OCI-LY3 (cell line): Measurements from ENCODE around the gene RAP1GDS1.
"Not testable (repeated sequence)": the region's sequence is repeated elsewhere in the genome, so short reads cannot be mapped to it uniquely, and the experiment has no call there.

Experiments used
- H2AFZ ChIP-seq: fragments of 200-600, 300-600 bp; shearing (Covaris generic); 2 replicates; pipeline ENCODE4 v1.6.0; 2014; ENCODE audit warnings: antibody characterized with exemption, low read depth, low read length
- H3K27ac ChIP-seq: fragments of 200-600, 300-600 bp; sonication (generic); 2 replicates; pipeline ENCODE4 v1.5.1; 2014; ENCODE audit warnings: mild to moderate bottlenecking, low read length, moderate library complexity, mixed read lengths
- H3K27me3 ChIP-seq: fragments of 200-600, 300-600 bp; sonication (generic); 2 replicates; pipeline ENCODE4 v1.6.1; 2014; ENCODE audit warnings: low read depth, low read length, mixed read lengths
- H3K36me3 ChIP-seq: fragments of 200-600, 300-600 bp; sonication (generic); replicated peaks from 2 replicates; pipeline ENCODE3; 2014; ENCODE audit warnings: low read depth, low read length, mixed read lengths
- H3K4me1 ChIP-seq: fragments of 300-600, 200-600 bp; sonication (generic); 2 replicates; pipeline ENCODE4 v1.6.1; 2014; ENCODE audit warnings: low read length, mixed read lengths
- H3K4me2 ChIP-seq: fragments of 200-600, 300-600 bp; sonication (generic); 2 replicates; pipeline ENCODE4 v1.6.1; 2014; ENCODE audit warnings: low read length, mixed read lengths
- H3K4me3 ChIP-seq: fragments of 300-600, 200-600 bp; sonication (generic); 2 replicates; pipeline ENCODE4 v1.5.1; 2014; ENCODE audit warnings: antibody characterized with exemption, mild to moderate bottlenecking, low read length, moderate library complexity
- H3K79me2 ChIP-seq: fragments of 300-600, 200-600 bp; shearing (Covaris generic); 2 replicates; pipeline ENCODE4 v1.6.1; 2014; ENCODE audit warnings: mild to moderate bottlenecking, low read length, mixed read lengths
- H3K9ac ChIP-seq: fragments of 300-600, 200-600 bp; shearing (Covaris generic); 2 replicates; pipeline ENCODE4 v1.6.0; 2014; ENCODE audit warnings: mild to moderate bottlenecking, low read length, moderate library complexity
- H3K9me3 ChIP-seq: fragments of 200-600, 300-600 bp; shearing (Covaris generic); 2 replicates; pipeline ENCODE4 v1.6.1; 2014; ENCODE audit warnings: low read length, mixed read lengths; ENCODE audit not compliant: insufficient read depth
- H4K20me1 ChIP-seq: fragments of 200-600, 300-600 bp; sonication (generic); 2 replicates; pipeline ENCODE4 v1.6.1; 2016; ENCODE audit warnings: low read length, mixed read lengths; ENCODE audit not compliant: insufficient read depth
- EZH2phosphoT487 ChIP-seq: fragments of 200-600 bp; shearing (Covaris generic); IDR thresholded peaks from 2 replicates; pipeline ENCODE4 v1.6.1; 2018; ENCODE audit warnings: antibody characterized with exemption, mixed run types, low read depth
- TF ChIP-seq, protein P1 (sequence below): fragments of 200-600, 300-600 bp; sonication (generic); IDR thresholded peaks from 2 replicates; pipeline ENCODE4 v1.5.1; 2014; ENCODE audit warnings: antibody characterized with exemption, low read length, low read depth

RAP1GDS1 gene

DNA sequence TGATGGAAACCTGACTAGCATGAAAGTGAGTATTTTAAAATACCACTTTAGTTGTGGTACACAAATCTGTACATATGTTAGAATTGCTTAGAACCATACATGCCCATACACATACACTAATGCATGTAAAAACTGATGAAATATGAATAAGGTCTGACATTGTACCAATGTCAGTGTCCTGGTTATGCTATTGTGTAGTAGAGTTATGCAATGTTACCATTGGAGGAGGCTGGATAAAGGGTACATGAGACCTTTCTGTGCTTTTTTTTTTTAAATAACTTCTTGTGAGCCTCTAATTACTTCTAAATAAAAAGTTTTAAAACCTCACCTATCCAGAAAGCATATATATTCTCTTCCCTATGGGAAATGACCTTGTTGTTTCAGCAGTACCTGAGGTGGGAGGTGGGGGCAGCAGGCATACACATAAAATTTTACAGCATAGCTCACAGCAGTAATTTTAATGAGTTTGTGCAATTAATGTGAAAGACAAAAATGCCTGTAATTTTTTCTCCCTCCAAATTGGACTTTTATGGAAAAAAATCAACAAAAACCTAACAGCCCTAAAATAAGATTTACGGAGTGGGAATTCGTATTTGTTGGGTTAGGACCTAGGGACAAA is 97.6 kb downstream of the RAP1GDS1 start:
- Histone ChIP-seq H3K4me3 (no peak overlapping the region), H4K20me1 (no peaks in the 10 kb centered on the region), H3K4me2 (no peak overlapping the region), H3K9me3 (no peaks in the 10 kb centered on the region), H2AFZ (no peak overlapping the region), H3K79me2 (no peaks in the 10 kb centered on the region), H3K9ac (no peak overlapping the region), H3K4me1 (no peaks in the 10 kb centered on the region), H3K27ac (no peak overlapping the region), H3K27me3 (no peaks in the 10 kb centered on the region), H3K36me3 (peaks cover 16% of the 10 kb centered on the region)
- no peak for TF ChIP-seq EZH2phosphoT487
- TF ChIP-seq, protein P1, sequence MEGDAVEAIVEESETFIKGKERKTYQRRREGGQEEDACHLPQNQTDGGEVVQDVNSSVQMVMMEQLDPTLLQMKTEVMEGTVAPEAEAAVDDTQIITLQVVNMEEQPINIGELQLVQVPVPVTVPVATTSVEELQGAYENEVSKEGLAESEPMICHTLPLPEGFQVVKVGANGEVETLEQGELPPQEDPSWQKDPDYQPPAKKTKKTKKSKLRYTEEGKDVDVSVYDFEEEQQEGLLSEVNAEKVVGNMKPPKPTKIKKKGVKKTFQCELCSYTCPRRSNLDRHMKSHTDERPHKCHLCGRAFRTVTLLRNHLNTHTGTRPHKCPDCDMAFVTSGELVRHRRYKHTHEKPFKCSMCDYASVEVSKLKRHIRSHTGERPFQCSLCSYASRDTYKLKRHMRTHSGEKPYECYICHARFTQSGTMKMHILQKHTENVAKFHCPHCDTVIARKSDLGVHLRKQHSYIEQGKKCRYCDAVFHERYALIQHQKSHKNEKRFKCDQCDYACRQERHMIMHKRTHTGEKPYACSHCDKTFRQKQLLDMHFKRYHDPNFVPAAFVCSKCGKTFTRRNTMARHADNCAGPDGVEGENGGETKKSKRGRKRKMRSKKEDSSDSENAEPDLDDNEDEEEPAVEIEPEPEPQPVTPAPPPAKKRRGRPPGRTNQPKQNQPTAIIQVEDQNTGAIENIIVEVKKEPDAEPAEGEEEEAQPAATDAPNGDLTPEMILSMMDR: no peak

DNA sequence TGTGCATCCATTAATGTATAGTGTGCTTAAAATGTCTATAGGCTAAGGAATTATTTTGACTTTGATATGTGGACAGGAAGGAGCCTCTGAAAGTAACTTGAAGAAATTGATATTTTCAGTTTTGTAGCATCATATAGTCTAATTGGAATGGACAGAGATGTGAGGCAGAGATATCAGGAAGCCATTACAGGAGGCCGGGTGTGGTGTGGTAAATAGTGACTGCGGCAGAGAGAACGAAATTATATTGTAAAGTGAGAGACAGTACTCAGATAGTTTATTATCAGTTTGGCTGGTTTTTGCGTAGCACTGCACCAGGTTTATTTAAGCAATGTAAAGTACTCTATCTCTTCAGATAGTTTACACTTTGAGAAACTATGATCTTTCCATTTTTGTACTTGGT is 98.5 kb downstream of the RAP1GDS1 start:
- Histone ChIP-seq H3K9me3 (no peaks in the 10 kb centered on the region), H3K36me3 (peaks cover 16% of the 10 kb centered on the region), H3K79me2 (no peaks in the 10 kb centered on the region), H3K27me3 (no peaks in the 10 kb centered on the region), H3K9ac (no peak overlapping the region), H4K20me1 (no peaks in the 10 kb centered on the region), H3K4me3 (no peak overlapping the region), H3K27ac (no peak overlapping the region), H3K4me1 (no peaks in the 10 kb centered on the region), H2AFZ (no peak overlapping the region), H3K4me2 (no peak overlapping the region)
- no peak for TF ChIP-seq EZH2phosphoT487
- TF ChIP-seq, protein P1: no peak

DNA sequence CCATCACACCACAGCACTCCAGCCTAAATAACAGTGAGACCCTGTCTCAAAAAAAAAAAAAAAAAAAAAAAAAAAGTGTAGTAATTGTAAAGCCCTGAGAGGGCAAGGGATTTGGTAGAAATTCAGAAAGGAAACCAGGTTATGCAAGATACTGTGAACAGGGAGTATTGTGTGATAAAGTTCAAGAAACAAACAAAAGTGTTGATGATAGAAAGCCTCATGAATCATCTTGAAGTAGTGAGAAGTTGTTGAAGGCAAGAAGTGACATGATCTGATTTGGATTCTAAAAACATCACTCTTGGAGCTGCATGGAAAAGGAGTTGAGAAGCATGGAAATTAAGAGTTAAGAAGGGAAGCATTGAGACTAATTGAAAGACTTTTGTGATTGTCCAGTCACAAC is 102.2 kb downstream of the RAP1GDS1 start:
- TF ChIP-seq, protein P1: no peak
- TF ChIP-seq EZH2phosphoT487: no peak
- Histone ChIP-seq H3K27ac (no peak overlapping the region), H3K36me3 (peaks cover 27% of the 10 kb centered on the region), H3K9ac (no peak overlapping the region), H3K4me1 (no peaks in the 10 kb centered on the region), H4K20me1 (no peaks in the 10 kb centered on the region), H3K9me3 (no peaks in the 10 kb centered on the region), H3K79me2 (no peaks in the 10 kb centered on the region), H2AFZ (no peak overlapping the region), H3K4me3 (no peak overlapping the region), H3K4me2 (no peak overlapping the region), H3K27me3 (no peaks in the 10 kb centered on the region)

DNA sequence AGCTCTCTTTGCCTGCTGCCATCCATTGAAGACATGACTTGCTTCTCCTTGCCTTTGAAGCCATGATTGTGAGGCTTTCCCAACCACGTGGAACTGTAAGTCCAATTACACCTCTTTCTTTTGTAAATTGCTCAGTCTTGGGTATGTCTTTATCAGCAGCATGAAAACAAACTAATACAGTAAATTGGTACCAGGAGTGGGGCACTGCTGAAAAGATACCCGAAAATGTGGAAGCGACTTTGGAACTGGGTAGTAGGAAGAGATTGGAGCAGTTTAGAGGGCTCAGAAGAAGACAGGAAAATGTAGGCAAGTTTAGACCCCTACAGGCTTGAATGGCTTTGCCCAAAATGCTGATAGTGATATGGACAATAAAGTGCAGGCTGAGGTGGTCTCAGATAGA is 105.1 kb downstream of the RAP1GDS1 start:
- H2AFZ ChIP-seq, H3K4me2 ChIP-seq, H4K20me1 ChIP-seq, H3K4me3 ChIP-seq, H3K4me1 ChIP-seq, H3K27me3 ChIP-seq, H3K9me3 ChIP-seq, H3K27ac ChIP-seq, H3K79me2 ChIP-seq, H3K9ac ChIP-seq: not testable (repeated sequence)
- peaks cover 36% of the 10 kb centered on the region for H3K36me3 ChIP-seq

DNA sequence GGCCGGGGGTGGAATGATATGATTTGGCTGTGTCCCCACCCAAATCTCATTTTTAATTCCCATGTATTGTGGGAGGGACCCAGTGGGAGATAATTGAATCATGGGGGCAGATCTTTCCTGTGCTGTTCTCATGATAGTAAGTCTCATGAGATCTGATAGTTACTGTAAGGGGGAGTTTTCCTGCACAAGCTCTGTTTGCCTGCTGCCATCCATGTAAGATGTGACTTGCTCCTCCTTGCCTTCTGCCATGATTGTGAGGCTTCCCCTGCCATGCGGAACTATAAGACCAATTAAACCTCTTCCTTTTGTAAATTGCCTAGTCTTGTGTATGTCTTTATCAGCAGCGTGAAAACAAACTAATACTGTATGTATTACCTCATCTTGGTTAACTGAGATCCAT is 106.8 kb downstream of the RAP1GDS1 start:
- peaks cover 28% of the 10 kb centered on the region for H3K36me3 ChIP-seq

More for the DNA sequence above, 106.8 kb downstream of the RAP1GDS1 start:
- H3K4me2 ChIP-seq, H2AFZ ChIP-seq, H3K4me3 ChIP-seq, H3K4me1 ChIP-seq, H3K27me3 ChIP-seq, H4K20me1 ChIP-seq, H3K9ac ChIP-seq, H3K79me2 ChIP-seq, H3K27ac ChIP-seq, H3K9me3 ChIP-seq: not testable (repeated sequence)
